ENCODE data around the gene COL23A1. TPM values are rescaled to one million over a fixed set of nuclear protein-coding genes. Genes with fewer than 3 reads are reported as not detected.
A peak's percentile ranks its signal among the peaks of the same experiment; 100 is the strongest.

COL23A1 gene
- total and polyA plus RNA-seq, 8 donors, result 0.52 to 9.5 (median 7.5) TPM

DNA sequence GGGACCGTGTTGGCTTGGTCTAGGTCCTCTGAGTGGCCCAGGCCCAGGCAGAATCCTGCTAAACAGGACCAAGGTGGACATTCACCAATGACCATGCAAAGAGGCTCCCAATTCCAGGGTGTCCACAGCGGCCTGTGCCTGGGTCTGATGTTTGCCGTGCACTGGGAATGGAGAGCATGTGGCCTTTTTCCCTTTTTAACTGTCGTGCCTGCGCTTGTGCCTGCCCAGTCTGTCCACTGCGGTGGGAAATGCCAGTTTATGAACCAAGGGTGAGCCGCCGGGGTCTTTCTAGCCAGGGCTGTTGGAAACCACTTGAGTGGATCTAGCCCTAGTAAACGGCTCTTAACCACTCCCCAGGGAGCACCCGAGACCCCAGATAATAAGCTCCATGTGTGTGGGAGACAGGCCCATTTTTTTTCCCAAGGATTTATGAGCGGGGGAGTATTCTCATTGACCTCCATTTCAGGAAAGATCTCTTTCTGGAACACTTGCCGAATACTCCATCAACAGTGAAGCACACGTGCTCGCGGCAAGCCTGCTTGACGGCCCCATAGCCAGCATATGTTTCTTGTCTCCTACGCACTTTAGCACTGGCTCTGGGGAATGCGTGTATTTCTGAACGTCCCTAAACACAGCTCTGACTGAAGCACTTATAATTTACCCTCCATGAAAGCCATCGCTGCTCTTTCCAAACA lies 264.4 kb downstream of the COL23A1 start:
- H3K9me3 ChIP-seq, result no peaks in the 10 kb centered on the region
- peak overlapping the region in 1 of 2 donors; percentile 13 for H3K27ac ChIP-seq
- no peak overlapping the region for H3K4me3 ChIP-seq
- no peaks in the 10 kb centered on the region for H3K36me3 ChIP-seq
- DNase-seq (peak; percentile 29 to 96 (median 69)), ATAC-seq (peak; percentile 51)
- H3K4me1 ChIP-seq, result peaks cover 0 to 21% of the 10 kb centered on the region in 2 donors
- peaks cover 0 to 23% of the 10 kb centered on the region in 2 donors for H3K27me3 ChIP-seq
- intact Hi-C loops (cut with DNase I), result no loop called here
- TF ChIP-seq, protein P1, sequence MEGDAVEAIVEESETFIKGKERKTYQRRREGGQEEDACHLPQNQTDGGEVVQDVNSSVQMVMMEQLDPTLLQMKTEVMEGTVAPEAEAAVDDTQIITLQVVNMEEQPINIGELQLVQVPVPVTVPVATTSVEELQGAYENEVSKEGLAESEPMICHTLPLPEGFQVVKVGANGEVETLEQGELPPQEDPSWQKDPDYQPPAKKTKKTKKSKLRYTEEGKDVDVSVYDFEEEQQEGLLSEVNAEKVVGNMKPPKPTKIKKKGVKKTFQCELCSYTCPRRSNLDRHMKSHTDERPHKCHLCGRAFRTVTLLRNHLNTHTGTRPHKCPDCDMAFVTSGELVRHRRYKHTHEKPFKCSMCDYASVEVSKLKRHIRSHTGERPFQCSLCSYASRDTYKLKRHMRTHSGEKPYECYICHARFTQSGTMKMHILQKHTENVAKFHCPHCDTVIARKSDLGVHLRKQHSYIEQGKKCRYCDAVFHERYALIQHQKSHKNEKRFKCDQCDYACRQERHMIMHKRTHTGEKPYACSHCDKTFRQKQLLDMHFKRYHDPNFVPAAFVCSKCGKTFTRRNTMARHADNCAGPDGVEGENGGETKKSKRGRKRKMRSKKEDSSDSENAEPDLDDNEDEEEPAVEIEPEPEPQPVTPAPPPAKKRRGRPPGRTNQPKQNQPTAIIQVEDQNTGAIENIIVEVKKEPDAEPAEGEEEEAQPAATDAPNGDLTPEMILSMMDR (IDR thresholded peaks at IDR 0.05), result no peak

DNA sequence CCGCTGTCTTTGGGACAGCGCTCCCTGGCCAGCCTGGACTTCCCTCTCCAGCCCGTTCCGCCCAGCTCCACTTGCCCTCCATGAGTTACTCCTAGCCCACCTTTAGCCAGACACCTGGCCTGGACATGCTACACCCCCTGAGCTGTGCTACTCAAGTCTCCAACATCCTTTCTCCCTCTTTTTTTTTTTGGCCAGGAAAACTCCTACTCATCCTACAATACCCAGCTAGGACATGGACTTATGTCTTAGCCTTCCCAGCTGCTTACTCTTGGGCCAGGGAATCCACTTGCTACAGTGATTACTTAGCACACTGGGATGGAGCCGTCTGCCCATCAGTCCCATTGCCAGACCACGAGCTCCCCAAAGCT lies 264.9 kb downstream of the COL23A1 start:
- peaks cover 0 to 15% of the 10 kb centered on the region in 2 donors for H3K4me1 ChIP-seq
- intact Hi-C loops (cut with DNase I), result no loop called here
- DNase-seq (peak in 1 of 4 donors; percentile 13), ATAC-seq (no peak)
- no peak overlapping the region for H3K27ac ChIP-seq
- H3K27me3 ChIP-seq, result peaks cover 0 to 23% of the 10 kb centered on the region in 2 donors
- TF ChIP-seq, protein P1 (IDR thresholded peaks at IDR 0.05), result no peak
- H3K4me3 ChIP-seq, result no peak overlapping the region
- H3K36me3 ChIP-seq, result no peaks in the 10 kb centered on the region
- no peaks in the 10 kb centered on the region for H3K9me3 ChIP-seq

DNA sequence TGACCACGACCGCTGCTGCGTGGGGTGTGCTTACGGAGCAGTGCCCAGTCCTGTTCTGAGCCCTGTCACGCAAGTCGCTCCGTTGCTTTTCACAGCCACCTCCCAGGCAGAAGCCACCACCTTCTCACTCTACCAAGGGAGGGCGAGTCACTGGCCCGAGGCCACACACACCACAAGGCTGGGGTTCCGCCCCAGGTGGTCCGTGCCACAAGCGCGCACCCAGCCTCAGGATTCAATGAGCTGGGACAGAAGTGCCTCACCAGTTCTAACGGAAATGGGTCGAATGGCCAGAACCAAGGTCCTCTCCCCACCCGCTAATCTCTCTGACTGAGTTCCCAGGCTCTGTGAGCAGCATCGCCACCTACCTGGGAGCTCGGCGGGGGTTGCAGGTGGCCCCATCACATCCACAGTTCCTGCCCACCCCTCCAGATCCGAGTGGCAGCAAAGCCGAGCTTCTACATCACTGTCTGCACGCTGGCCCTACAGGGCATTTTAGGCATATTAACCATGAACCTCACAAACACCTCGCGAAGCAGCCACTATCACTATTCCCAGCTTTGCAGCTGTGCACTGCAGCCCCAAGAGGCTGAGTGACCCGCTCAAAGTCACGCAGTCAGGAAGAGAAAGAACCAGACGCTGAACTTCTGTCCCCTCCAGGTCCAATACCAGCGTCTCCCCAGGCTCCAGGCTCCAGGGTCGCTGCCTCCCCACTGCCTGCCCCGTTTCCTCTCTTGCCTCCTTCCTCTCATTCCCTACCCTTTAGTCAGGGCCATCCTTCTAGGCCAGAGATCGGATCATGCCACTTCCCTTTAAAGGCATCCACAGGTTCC lies 265.5 kb downstream of the COL23A1 start:
- TF ChIP-seq, protein P1 (IDR thresholded peaks at IDR 0.05), result no peak
- H3K27ac ChIP-seq, result no peak overlapping the region
- H3K36me3 ChIP-seq, result no peaks in the 10 kb centered on the region
- H3K4me1 ChIP-seq, result peaks cover 0 to 9% of the 10 kb centered on the region in 2 donors
- intact Hi-C loops (cut with DNase I), result no loop called here
- ATAC-seq (no peak), DNase-seq (peak in 2 of 4 donors; percentile 27 to 48)
- H3K9me3 ChIP-seq, result no peaks in the 10 kb centered on the region
- no peak overlapping the region for H3K4me3 ChIP-seq
- H3K27me3 ChIP-seq, result peaks cover 0 to 23% of the 10 kb centered on the region in 2 donors

DNA sequence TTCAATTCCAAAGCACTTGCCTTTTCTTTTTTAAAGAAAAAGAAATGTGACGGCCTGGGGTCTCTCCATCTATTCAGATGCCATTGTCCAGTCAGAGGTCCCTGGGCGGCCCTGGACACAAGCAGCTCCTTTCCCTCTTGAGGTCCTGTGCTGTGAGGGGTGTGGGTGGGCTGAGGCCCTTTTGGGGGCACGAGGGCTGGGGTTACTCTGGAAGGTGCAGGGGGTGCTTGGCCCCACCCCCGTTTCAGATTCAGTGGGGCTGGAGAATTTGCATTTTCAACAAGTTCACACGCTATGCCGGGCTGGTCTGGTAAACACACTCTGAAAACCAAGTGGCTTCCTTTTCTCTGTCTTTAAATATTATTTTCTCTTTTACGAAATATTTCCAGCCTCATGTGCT lies 266.2 kb downstream of the COL23A1 start:
- TF ChIP-seq, protein P1 (IDR thresholded peaks at IDR 0.05), result no peak
- peaks cover 0 to 9% of the 10 kb centered on the region in 2 donors for H3K4me1 ChIP-seq
- peaks cover 0 to 23% of the 10 kb centered on the region in 2 donors for H3K27me3 ChIP-seq
- no peaks in the 10 kb centered on the region for H3K36me3 ChIP-seq
- H3K4me3 ChIP-seq, result no peak overlapping the region
- peak in 2 of 4 donors; percentile 19 to 40 for DNase-seq
- no peak overlapping the region for H3K27ac ChIP-seq
- no peaks in the 10 kb centered on the region for H3K9me3 ChIP-seq
- intact Hi-C loops (cut with DNase I), result no loop called here
- ATAC-seq, result no peak

DNA sequence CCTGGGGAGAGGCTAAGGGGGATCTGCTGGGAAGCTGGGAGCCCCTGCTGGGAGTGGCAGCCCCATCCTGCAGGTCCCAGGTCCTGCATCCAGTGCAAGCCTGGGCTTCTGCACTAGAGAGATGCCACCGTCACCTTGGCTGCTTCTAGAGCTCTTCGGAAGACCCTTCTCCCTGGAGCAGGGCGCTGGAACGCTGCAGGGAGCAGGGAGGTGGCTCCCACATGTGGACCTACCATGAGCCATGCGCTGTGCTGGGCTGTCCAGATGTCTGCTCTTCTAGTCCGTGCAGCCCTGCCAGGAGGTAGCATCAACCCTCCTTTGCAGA lies 266.7 kb downstream of the COL23A1 start:
- intact Hi-C loops (cut with DNase I), result no loop called here
- H3K27me3 ChIP-seq, result peaks cover 0 to 23% of the 10 kb centered on the region in 2 donors
- ATAC-seq (no peak), DNase-seq (peak in 2 of 4 donors; percentile 26 to 37)
- TF ChIP-seq, protein P1 (IDR thresholded peaks at IDR 0.05), result no peak
- no peaks in the 10 kb centered on the region for H3K36me3 ChIP-seq
- no peaks in the 10 kb centered on the region for H3K9me3 ChIP-seq
- no peak overlapping the region for H3K4me3 ChIP-seq
- H3K27ac ChIP-seq, result no peak overlapping the region
- peaks cover 0 to 9% of the 10 kb centered on the region in 2 donors for H3K4me1 ChIP-seq
